ENCODE measurements around the gene PNPLA8. TPM values are rescaled to one million over a fixed set of nuclear protein-coding genes. Genes with fewer than 3 reads are reported as not detected.
A peak's percentile ranks its signal among the peaks of the same experiment; 100 is the strongest.

PNPLA8 gene, protein sequence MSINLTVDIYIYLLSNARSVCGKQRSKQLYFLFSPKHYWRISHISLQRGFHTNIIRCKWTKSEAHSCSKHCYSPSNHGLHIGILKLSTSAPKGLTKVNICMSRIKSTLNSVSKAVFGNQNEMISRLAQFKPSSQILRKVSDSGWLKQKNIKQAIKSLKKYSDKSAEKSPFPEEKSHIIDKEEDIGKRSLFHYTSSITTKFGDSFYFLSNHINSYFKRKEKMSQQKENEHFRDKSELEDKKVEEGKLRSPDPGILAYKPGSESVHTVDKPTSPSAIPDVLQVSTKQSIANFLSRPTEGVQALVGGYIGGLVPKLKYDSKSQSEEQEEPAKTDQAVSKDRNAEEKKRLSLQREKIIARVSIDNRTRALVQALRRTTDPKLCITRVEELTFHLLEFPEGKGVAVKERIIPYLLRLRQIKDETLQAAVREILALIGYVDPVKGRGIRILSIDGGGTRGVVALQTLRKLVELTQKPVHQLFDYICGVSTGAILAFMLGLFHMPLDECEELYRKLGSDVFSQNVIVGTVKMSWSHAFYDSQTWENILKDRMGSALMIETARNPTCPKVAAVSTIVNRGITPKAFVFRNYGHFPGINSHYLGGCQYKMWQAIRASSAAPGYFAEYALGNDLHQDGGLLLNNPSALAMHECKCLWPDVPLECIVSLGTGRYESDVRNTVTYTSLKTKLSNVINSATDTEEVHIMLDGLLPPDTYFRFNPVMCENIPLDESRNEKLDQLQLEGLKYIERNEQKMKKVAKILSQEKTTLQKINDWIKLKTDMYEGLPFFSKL
- total RNA-seq = 21.5 and 22.4 TPM in 2 replicates

DNA sequence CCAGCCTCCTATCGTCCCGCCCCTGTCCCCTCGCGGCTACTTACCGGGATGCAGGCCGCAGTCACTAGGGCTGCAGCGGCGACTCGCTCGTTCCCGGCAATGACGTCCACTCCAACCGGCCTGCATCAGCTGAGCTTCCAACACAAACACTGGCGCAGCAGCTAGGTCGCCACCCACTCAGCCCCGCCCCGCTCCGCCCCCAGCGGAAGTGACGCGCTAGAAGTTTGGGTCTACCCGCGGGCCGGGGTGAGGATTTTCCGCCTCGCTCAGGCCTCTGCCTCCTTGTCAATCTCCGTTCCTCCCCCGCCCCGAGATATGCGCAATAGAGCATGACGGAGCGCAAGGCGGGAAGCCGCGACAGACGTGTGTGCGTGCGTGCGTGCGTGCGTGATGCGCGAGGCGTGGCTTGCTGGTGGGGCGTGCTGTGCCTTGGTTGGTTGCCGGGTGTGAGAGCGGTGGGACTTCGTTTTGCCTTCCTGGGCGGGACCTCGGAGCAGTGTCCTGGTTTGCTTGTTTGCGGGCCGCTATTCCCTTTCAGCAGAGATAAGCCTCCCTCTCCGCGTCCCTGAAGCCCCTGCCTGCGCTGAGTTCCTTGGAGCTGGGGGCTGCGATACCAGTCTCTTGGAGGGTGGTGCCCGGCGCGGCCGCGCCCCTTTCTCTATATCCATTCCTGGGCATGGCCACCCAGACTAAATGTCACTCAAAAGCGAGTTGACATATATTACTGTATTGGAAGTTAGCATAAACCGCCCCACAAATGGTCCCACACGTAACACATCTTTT, at the start of gene PNPLA8:
PNPLA8 (minus strand) TSS at position 151 of the 783 bp plus-strand sequence. CDS start 10,644 bp downstream, outside the sequence.
- H3K4me1 Mint-ChIP-seq (ENCODE audit: low read depth) = peaks cover 39% of the 10 kb centered on the region
- intact Hi-C loops (cut with micrococcal nuclease) = loop anchor here (1.0 to 10.0 kb wide), 3 partner anchors 43 to 1357 kb away; partner anchors contain the start of genes COG5, DNAJB9, DUS4L and HBP1
- peak within 1 kb of the TSS; percentile 98 for H3K27ac Mint-ChIP-seq
- no peaks in the 10 kb centered on the region for H3K9me3 Mint-ChIP-seq
- peak; percentile 100 for DNase-seq (ENCODE audit: low spot score)
- peaks cover 13% of the 10 kb centered on the region for H3K36me3 Mint-ChIP-seq (ENCODE audit: low read depth)
- H3K27me3 Mint-ChIP-seq (ENCODE audit: low read depth) = peaks cover 4% of the 10 kb centered on the region
- peak within 1 kb of the TSS; percentile 89 for H3K4me3 Mint-ChIP-seq (ENCODE audit: low read depth)

DNA sequence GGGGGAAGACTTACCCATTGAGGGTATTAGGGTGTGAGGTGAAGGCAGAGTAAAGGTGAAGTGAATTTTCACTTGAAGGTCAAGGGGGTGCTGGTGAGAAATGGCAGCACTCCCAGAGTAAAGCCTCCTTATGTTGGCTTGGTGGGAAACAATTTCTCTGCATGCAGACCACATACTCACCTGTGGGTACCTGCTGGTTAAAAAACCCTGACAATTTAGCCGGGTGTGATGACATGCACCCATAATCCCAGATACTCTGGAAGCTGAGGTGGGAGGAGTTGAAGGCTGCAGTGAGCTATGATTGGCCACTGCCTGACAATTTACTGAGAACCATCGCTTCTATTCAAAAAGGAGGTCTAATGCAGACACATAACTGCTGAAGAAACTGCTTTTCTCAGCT, 49.2 kb upstream of the PNPLA8 start:
- no peaks in the 10 kb centered on the region for H3K27me3 Mint-ChIP-seq (ENCODE audit: low read depth)
- H3K36me3 Mint-ChIP-seq (ENCODE audit: low read depth) = peaks cover 92% of the 10 kb centered on the region
- H3K27ac Mint-ChIP-seq = no peak overlapping the region
- intact Hi-C loops (cut with micrococcal nuclease) = no loop called here
- no peak overlapping the region for H3K4me3 Mint-ChIP-seq (ENCODE audit: low read depth)
- H3K4me1 Mint-ChIP-seq (ENCODE audit: low read depth) = peaks cover 40% of the 10 kb centered on the region
- no peak for DNase-seq (ENCODE audit: low spot score)
- H3K9me3 Mint-ChIP-seq = peaks cover 9% of the 10 kb centered on the region

DNA sequence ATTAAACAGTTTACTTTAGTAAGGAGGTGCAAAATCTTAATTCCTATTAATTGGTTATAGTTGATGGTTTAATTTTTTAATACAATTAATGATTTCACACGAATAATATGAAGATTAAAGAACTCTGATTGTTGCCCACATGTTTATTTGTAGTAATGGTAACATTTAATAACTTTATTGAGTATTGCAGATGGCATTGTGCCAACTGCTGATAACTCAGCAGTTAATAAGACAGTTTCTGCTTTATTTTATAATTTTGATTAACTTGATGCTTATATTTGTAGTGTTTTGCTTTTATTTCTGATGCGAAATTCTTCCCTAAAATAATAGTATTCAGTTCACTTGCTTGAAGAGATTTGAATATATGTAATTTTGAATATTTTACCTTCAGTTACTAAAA, 46.5 kb upstream of the PNPLA8 start:
- Mint-ChIP-seq H3K9me3 (no peaks in the 10 kb centered on the region), H3K27me3 (ENCODE audit: low read depth) (no peaks in the 10 kb centered on the region), H3K4me1 (ENCODE audit: low read depth) (peaks cover 48% of the 10 kb centered on the region), H3K36me3 (ENCODE audit: low read depth) (peaks cover 83% of the 10 kb centered on the region), H3K4me3 (ENCODE audit: low read depth) (no peak overlapping the region), H3K27ac (peak overlapping the region; percentile 62)
- DNase-seq (ENCODE audit: low spot score) = no peak
- intact Hi-C loops (cut with micrococcal nuclease) = loop anchor here (5.0 kb wide), 1 partner anchor 35 kb away; no protein-coding TSS in a partner anchor

DNA sequence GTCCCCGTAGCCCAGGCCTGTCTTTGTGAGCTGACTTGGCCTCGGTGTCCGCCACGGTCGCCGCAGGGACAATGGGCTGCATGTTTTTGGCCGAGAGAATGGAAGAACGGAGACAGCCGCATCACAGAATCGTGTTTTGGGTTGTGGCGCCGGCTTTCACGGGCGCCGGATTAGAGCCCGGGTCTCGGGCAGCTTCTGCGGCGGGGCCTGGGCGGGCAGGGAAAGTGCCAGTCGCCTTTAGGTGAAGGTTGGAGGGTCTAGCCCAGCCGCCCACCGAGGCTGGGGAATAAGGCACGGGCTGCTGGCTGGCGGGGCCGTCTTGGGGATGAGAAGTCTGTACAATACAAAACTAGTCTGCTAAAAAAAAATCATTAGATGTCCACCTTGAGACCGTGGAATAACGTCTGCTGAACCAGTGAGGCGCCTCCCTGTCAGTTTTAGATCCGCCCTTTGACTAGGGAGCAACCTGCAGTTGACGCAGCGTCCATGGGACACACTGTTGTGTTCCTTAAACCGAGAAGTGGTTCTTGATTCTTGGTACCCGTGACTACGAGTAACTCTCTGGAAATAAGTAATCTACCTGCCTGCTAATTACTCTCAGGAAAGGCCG, 44.3 kb upstream of the PNPLA8 start:
- DNase-seq (ENCODE audit: low spot score) = peak; percentile 43
- H3K9me3 Mint-ChIP-seq = no peaks in the 10 kb centered on the region
- H3K4me1 Mint-ChIP-seq (ENCODE audit: low read depth) = peaks cover 39% of the 10 kb centered on the region
- peak overlapping the region; percentile 99 for H3K27ac Mint-ChIP-seq
- intact Hi-C loops (cut with micrococcal nuclease) = loop anchor here (5.0 kb wide), 1 partner anchor 37 kb away; no protein-coding TSS in a partner anchor
- H3K27me3 Mint-ChIP-seq (ENCODE audit: low read depth) = no peaks in the 10 kb centered on the region
- H3K36me3 Mint-ChIP-seq (ENCODE audit: low read depth) = peaks cover 75% of the 10 kb centered on the region
- peak overlapping the region; percentile 99 for H3K4me3 Mint-ChIP-seq (ENCODE audit: low read depth)

DNA sequence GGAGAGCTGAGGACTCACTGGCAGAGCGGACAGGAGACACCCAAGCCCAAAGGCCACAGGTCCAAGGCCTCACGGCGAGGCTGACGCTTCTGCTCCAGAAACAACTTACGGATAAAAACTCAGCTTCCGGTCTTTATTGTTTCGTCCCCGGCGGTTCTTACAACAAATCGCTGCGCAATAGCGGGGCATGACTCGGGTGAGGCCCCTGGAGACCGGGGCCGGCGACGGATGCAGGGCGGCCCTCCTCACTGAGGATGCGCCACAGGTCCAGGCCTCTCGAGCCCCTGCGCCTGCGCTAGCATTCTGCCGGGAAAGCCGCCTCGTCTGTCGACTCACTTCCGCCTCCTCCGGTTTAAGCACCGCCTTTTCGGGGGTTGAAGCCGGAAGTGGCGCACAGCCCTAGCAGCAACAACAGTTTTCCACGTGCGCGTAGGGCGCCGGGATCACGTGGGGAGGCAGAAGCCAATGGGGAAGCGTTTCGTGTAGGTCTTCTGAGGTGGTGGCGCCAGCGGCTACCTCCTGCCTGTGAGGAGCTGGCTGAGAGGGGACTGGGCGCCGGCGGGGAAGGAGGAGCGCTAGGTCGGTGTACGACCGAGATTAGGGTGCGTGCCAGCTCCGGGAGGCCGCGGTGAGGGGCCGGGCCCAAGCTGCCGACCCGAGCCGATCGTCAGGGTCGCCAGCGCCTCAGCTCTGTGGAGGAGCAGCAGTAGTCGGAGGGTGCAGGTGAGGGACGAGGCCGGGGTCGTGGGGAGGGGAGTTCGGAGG, 43.6 kb upstream of the PNPLA8 start, which contains the start of the genes DNAJB9 and THAP5:
DNAJB9 (plus strand) TSS at position 494 of the 765 bp plus-strand sequence. CDS start 1,853 bp downstream, outside the sequence.
THAP5 (minus strand) TSS at position 326 of the 765 bp plus-strand sequence; CDS start at position 189, 137 bp downstream.
- peak within 1 kb of the TSS; percentile 99 for H3K4me3 Mint-ChIP-seq (ENCODE audit: low read depth)
- peak within 1 kb of the TSS; percentile 99 for H3K27ac Mint-ChIP-seq
- H3K4me1 Mint-ChIP-seq (ENCODE audit: low read depth) = peaks cover 39% of the 10 kb centered on the region
- peak; percentile 100 for DNase-seq (ENCODE audit: low spot score)
- H3K36me3 Mint-ChIP-seq (ENCODE audit: low read depth) = peaks cover 75% of the 10 kb centered on the region
- intact Hi-C loops (cut with micrococcal nuclease) = loop anchor here (1.0 to 5.0 kb wide), 3 partner anchors 38 to 433 kb away; partner anchors contain the start of gene PNPLA8
- H3K9me3 Mint-ChIP-seq = no peaks in the 10 kb centered on the region
- no peaks in the 10 kb centered on the region for H3K27me3 Mint-ChIP-seq (ENCODE audit: low read depth)

DNA sequence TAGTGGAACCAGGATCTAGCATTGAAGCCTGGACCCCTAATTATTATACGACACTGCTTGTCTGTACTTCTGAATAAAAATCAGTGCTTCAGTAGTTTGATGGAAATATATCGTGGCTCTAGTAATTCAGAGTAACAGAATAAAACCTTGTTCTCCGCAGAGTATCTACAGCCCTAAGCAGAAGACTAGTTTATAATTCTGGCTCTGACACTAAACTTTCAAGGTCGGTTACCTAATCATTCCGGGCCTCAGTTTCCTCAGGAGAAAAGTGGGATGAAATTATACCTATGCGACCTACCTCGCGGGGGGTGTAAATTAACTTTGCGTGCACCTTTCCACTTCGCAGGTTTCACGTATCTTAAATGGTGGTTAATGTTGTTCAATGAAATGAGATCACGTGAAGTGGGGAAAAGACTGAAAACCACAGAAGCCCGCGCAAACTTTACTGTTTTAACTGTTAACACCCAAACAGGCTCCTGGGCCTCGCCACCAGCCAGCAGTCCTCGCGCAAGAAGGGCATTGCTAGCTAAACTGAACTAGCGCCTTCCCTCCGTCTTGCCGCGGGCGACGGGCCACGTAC, 43.0 kb upstream of the PNPLA8 start:
- Mint-ChIP-seq H3K4me1 (ENCODE audit: low read depth) (peaks cover 34% of the 10 kb centered on the region), H3K4me3 (ENCODE audit: low read depth) (peak overlapping the region; percentile 99), H3K27me3 (ENCODE audit: low read depth) (no peaks in the 10 kb centered on the region), H3K27ac (peak overlapping the region; percentile 99), H3K36me3 (ENCODE audit: low read depth) (peaks cover 75% of the 10 kb centered on the region), H3K9me3 (no peaks in the 10 kb centered on the region)
- intact Hi-C loops (cut with micrococcal nuclease) = loop anchor here (1.0 to 2.0 kb wide), 2 partner anchors 43 to 432 kb away; partner anchors contain the start of gene PNPLA8
- DNase-seq (ENCODE audit: low spot score) = no peak

DNA sequence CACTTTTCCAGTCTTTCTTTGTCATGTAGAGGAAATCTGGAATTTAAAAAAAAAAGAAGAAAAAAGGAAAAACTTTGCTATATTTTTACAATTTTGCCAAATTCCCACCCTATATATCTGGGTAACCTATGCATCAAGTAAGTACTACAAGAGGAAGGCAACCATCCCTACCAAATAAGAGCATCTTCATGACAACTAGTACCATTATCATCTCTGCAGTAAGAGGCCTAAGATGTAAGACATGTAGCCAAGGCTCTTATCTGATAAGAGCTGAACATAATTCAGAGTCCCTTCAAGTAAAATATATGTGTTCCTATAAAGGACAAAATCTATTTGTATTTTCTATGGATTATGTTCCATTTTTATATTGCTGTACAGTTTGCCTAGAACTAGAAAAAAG, 40.1 kb upstream of the PNPLA8 start:
- H3K9me3 Mint-ChIP-seq = no peaks in the 10 kb centered on the region
- no peak overlapping the region for H3K4me3 Mint-ChIP-seq (ENCODE audit: low read depth)
- no peaks in the 10 kb centered on the region for H3K27me3 Mint-ChIP-seq (ENCODE audit: low read depth)
- no peak for DNase-seq (ENCODE audit: low spot score)
- peaks cover 13% of the 10 kb centered on the region for H3K4me1 Mint-ChIP-seq (ENCODE audit: low read depth)
- peaks cover 65% of the 10 kb centered on the region for H3K36me3 Mint-ChIP-seq (ENCODE audit: low read depth)
- intact Hi-C loops (cut with micrococcal nuclease) = no loop called here
- H3K27ac Mint-ChIP-seq = no peak overlapping the region

DNA sequence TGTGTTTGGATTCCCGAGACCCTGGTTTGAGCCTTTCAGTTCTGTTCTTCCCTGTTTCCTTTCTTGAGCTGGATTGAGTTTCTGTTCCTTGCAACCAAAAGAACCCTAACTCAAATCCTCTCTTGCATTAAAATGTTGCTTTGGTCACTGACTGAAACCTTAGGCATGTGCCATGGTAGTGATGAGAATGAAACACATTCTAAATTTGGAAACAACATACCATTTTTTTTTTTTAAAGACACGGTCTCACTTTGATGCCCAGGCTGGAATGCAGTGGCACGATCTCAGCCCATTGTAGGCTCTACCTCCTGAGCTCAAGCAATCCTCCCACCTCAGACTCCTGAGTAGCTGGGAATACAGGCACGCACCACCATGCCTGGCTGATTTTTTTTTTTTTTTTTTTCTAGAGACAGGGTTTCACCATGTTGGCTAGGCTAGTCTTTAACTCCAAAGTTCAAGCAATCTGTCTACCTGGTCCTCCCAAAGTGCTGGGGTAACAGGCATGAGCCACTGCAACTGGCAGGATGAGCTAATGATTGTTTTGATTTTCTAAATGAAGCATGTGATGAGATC, 35.2 kb upstream of the PNPLA8 start:
- no peak for DNase-seq (ENCODE audit: low spot score)
- Mint-ChIP-seq H3K4me1 (ENCODE audit: low read depth) (peaks cover 2% of the 10 kb centered on the region), H3K27me3 (ENCODE audit: low read depth) (no peaks in the 10 kb centered on the region), H3K9me3 (peaks cover 20% of the 10 kb centered on the region), H3K27ac (no peak overlapping the region), H3K4me3 (ENCODE audit: low read depth) (no peak overlapping the region), H3K36me3 (ENCODE audit: low read depth) (peaks cover 65% of the 10 kb centered on the region)
- intact Hi-C loops (cut with micrococcal nuclease) = no loop called here

DNA sequence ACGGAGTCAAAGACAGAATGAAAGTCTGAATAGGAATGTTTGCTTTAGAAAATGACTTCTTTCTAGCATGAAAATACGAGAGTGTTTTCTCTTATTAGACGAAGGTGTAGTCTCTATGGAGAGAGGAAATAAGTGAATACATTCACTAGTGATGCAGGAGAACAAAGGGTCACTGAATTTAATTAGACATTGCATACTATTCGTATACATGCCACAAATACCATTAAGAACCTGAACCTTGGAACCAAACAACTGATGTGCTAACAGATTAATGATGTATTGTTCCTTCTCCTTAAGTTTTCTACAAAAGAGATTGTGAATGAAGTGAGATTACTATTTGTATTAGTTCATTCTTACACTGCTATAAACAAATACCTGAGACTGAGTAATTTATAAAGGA, 33.3 kb upstream of the PNPLA8 start:
- Mint-ChIP-seq H3K27me3 (ENCODE audit: low read depth) (no peaks in the 10 kb centered on the region), H3K9me3 (peaks cover 24% of the 10 kb centered on the region), H3K4me3 (ENCODE audit: low read depth) (no peak overlapping the region), H3K4me1 (ENCODE audit: low read depth) (no peaks in the 10 kb centered on the region), H3K27ac (no peak overlapping the region), H3K36me3 (ENCODE audit: low read depth) (peaks cover 56% of the 10 kb centered on the region)
- no peak for DNase-seq (ENCODE audit: low spot score)
- intact Hi-C loops (cut with micrococcal nuclease) = no loop called here

DNA sequence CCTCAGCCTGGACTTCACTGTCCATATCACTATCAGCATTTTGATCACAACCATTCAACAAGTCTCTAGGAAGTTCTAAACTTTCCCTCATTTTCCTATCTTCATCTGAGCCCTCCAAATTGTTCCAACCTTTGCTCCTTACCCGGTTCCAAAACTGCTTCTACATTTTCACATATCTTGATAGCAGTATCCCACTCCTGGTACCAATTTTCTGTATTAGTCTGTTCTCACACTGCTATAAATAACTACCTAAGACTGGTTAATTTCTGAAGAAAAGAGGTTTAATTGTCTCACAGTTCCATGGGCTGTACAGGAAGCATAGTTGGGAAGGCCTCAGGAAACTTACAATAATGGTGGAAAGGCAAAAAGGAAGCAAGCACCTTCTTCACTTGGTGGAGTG, 31.7 kb upstream of the PNPLA8 start:
- Mint-ChIP-seq H3K9me3 (peaks cover 24% of the 10 kb centered on the region), H3K4me3 (ENCODE audit: low read depth) (no peak overlapping the region), H3K27ac (no peak overlapping the region), H3K4me1 (ENCODE audit: low read depth) (no peaks in the 10 kb centered on the region), H3K36me3 (ENCODE audit: low read depth) (peaks cover 51% of the 10 kb centered on the region), H3K27me3 (ENCODE audit: low read depth) (no peaks in the 10 kb centered on the region)
- intact Hi-C loops (cut with micrococcal nuclease) = no loop called here
- DNase-seq (ENCODE audit: low spot score) = no peak

DNA sequence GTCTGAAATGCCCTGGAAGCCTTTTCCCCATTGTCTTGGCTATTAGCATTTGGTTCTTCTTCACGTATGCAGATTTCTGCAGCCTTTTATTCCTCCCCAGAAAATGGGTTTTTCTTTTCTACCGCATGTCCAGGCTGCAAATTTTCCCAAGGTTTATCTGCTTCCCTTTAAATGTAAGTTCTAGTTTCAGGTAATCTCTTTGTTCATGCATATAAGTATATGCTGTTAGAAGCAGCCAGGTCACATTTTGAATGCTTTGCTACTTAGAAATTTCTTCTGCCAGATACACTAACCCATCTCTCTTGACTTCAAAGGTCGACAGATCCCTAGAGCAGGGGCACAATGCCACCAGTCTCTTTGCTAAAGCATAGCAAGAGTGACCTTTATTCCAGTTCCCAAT, 31.3 kb upstream of the PNPLA8 start:
- Mint-ChIP-seq H3K27me3 (ENCODE audit: low read depth) (no peaks in the 10 kb centered on the region), H3K36me3 (ENCODE audit: low read depth) (peaks cover 47% of the 10 kb centered on the region), H3K27ac (no peak overlapping the region), H3K4me3 (ENCODE audit: low read depth) (no peak overlapping the region), H3K9me3 (peaks cover 24% of the 10 kb centered on the region), H3K4me1 (ENCODE audit: low read depth) (no peaks in the 10 kb centered on the region)
- DNase-seq (ENCODE audit: low spot score) = no peak
- intact Hi-C loops (cut with micrococcal nuclease) = no loop called here
